ENCODE data around the gene SETD9.
A peak's percentile ranks its signal among the peaks of the same experiment; 100 is the strongest.

Gene SETD9

GRCh38 chr5:56909294-56910209 is at the start of gene SETD9:
TSS of gene SETD9 (plus strand) at chr5:56909596. CDS start at chr5:56909646, 50 bp downstream.
- DNase-seq, result peak; percentile 82

GRCh38 chr5:56861893-56862485 is 47.4 kb upstream of the SETD9 start:
- no peak for DNase-seq

GRCh38 chr5:56862909-56863308 is 46.5 kb upstream of the SETD9 start:
- no peak for DNase-seq

GRCh38 chr5:56871777-56872176 is 37.6 kb upstream of the SETD9 start:
- DNase-seq, result no peak

- DNase-seq, result no peak
Measured at GRCh38 chr5:56873056-56873455, 36.3 kb upstream of the SETD9 start.

- DNase-seq, result no peak
Measured at GRCh38 chr5:56876327-56876726, 33.1 kb upstream of the SETD9 start.

GRCh38 chr5:56881571-56881970 is 27.8 kb upstream of the SETD9 start:
- no peak for DNase-seq

GRCh38 chr5:56893251-56893951 is 16.0 kb upstream of the SETD9 start:
- DNase-seq, result no peak

- DNase-seq, result no peak
Measured at GRCh38 chr5:56896763-56897162, 12.6 kb upstream of the SETD9 start.

GRCh38 chr5:56898213-56898612 is 11.2 kb upstream of the SETD9 start:
- no peak for DNase-seq

GRCh38 chr5:56900395-56900794 is 9.0 kb upstream of the SETD9 start:
- DNase-seq, result no peak

- DNase-seq, result peak; percentile 27
Measured at GRCh38 chr5:56900858-56901578, 8.4 kb upstream of the SETD9 start.

GRCh38 chr5:56908942-56909293 is 478 bp upstream of the SETD9 start:
- no peak for DNase-seq

- DNase-seq, result peak; percentile 68
Measured at GRCh38 chr5:56910210-56910965, 992 bp downstream of the SETD9 start.

- no peak for DNase-seq
Measured at GRCh38 chr5:56913766-56914165, 4.4 kb downstream of the SETD9 start.

- no peak for DNase-seq
Measured at GRCh38 chr5:56914678-56915077, 5.3 kb downstream of the SETD9 start.

- DNase-seq, result no peak
Measured at GRCh38 chr5:56917534-56917933, 8.1 kb downstream of the SETD9 start.

GRCh38 chr5:56918054-56918453 is 8.7 kb downstream of the SETD9 start:
- no peak for DNase-seq

- DNase-seq, result no peak
Measured at GRCh38 chr5:56919942-56920662, 10.7 kb downstream of the SETD9 start.

GRCh38 chr5:56922922-56923321 is 13.5 kb downstream of the SETD9 start:
- no peak for DNase-seq

GRCh38 chr5:56934325-56934724 is 24.9 kb downstream of the SETD9 start:
- no peak for DNase-seq

- no peak for DNase-seq
Measured at GRCh38 chr5:56938858-56939257, 29.5 kb downstream of the SETD9 start.
